Esophagus mucosa (tissue), 1 donor: ENCODE data around the gene SRM. TPM values are rescaled to one million over a fixed set of nuclear protein-coding genes. Genes with fewer than 3 reads are reported as not detected.
"Not testable (repeated sequence)": the region's sequence is repeated elsewhere in the genome, so short reads cannot be mapped to it uniquely, and the experiment has no call there.

Experiments used
- ATAC-seq: fragments of 200-7000 bp; cut with Tn5 transposase; one replicate; pipeline ENCODE4 v1.9.1; 2020
- total RNA-seq: library from RNA; stranded (reverse); gene quantifications from one replicate; pipeline ENCODE4 v1.2.4, GENCODE V29; 2023
- donor health status: DM: yes; HTN: yes; CAD: no.

Gene SRM
- total RNA-seq, 1 donor from 2014 or later, result 54.6 TPM

GRCh38 chr1:11044086-11044848, 15.6 kb downstream of the SRM start:
- ATAC-seq, result no peak

GRCh38 chr1:11042995-11043874, 16.6 kb downstream of the SRM start:
- ATAC-seq, result no peak

GRCh38 chr1:11042065-11042464, 17.8 kb downstream of the SRM start:
- ATAC-seq, result no peak

GRCh38 chr1:11041048-11041447, 18.8 kb downstream of the SRM start:
- no peak for ATAC-seq

- not testable (repeated sequence) for ATAC-seq
These were observed 19.8 kb downstream of the SRM start for GRCh38 chr1:11040105-11040429.

- no peak for ATAC-seq
These were observed 20.3 kb downstream of the SRM start for GRCh38 chr1:11039351-11040104.

GRCh38 chr1:11037740-11038182, 22.1 kb downstream of the SRM start:
- ATAC-seq, result peak; percentile 88

- ATAC-seq, result not testable (repeated sequence)
These were observed 22.6 kb downstream of the SRM start for GRCh38 chr1:11037019-11037739.

- ATAC-seq, result peak; percentile 33
These were observed 28.1 kb downstream of the SRM start for GRCh38 chr1:11031624-11032262.

GRCh38 chr1:11030865-11031264, 29.0 kb downstream of the SRM start:
- no peak for ATAC-seq

- no peak for ATAC-seq
These were observed 31.8 kb downstream of the SRM start for GRCh38 chr1:11028018-11028417.

- ATAC-seq, result no peak
These were observed 32.5 kb downstream of the SRM start for GRCh38 chr1:11027316-11027715.

GRCh38 chr1:11026903-11027302, 32.9 kb downstream of the SRM start:
- no peak for ATAC-seq

GRCh38 chr1:11026052-11026451, 33.8 kb downstream of the SRM start:
- no peak for ATAC-seq

GRCh38 chr1:11025618-11026017, 34.2 kb downstream of the SRM start:
- ATAC-seq, result no peak

- ATAC-seq, result no peak
These were observed 35.0 kb downstream of the SRM start for GRCh38 chr1:11024874-11025203.

- ATAC-seq, result no peak
These were observed 35.5 kb downstream of the SRM start for GRCh38 chr1:11024154-11024873.

GRCh38 chr1:11023201-11023600, 36.6 kb downstream of the SRM start:
- ATAC-seq, result no peak

- ATAC-seq, result no peak
These were observed 39.8 kb downstream of the SRM start for GRCh38 chr1:11019971-11020370.

- not testable (repeated sequence) for ATAC-seq
These were observed 40.5 kb downstream of the SRM start for GRCh38 chr1:11019358-11019757.

- ATAC-seq, result peak; percentile 28
These were observed 46.7 kb downstream of the SRM start for GRCh38 chr1:11013160-11013531.
